ENCODE data around the gene DNAH1.

GRCh38 chr3:52305926-52306325 lies 10.2 kb upstream of the DNAH1 start:
- TF ChIP-seq NFYB (CRISPR knock-in tag; IDR thresholded peaks at IDR 0.05) (no peak), PPARG (CRISPR knock-in tag; conservative IDR thresholded peaks at IDR 0.05) (no peak)
